ENCODE results near the gene KIRREL2. TPM values are rescaled to one million over a fixed set of nuclear protein-coding genes. Genes with fewer than 3 reads are reported as not detected.
"Not testable (repeated sequence)": the region's sequence is repeated elsewhere in the genome, so short reads cannot be mapped to it uniquely, and the experiment has no call there.

KIRREL2 gene
- total and polyA plus RNA-seq, 8 donors = 0.08 to 3.5 (median 2.4) TPM; not detected in 1

DNA sequence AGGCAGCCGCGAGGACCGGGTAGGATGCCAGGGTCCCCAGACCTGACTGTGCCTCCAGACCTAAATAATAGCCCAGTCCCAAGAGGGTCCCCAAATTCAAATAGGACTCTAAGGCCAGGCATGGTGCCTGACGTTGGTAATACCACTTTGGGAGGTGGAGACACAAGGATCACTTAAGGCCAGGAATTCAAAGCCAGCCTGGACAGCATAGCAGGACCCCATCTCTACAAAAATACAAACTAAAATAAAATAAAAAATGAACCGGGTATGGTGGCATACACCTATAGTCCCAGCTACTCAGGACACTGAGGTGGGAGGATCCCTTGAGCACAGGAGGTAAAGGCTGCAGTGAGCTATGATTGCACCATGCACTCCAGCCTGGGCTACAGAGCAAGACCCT, 6.3 kb downstream of the KIRREL2 start:
- no peaks in the 10 kb centered on the region for H3K9me3 ChIP-seq
- H3K27me3 ChIP-seq = peaks cover 16 to 100% of the 10 kb centered on the region in 2 donors
- DNase-seq = no peak

DNA sequence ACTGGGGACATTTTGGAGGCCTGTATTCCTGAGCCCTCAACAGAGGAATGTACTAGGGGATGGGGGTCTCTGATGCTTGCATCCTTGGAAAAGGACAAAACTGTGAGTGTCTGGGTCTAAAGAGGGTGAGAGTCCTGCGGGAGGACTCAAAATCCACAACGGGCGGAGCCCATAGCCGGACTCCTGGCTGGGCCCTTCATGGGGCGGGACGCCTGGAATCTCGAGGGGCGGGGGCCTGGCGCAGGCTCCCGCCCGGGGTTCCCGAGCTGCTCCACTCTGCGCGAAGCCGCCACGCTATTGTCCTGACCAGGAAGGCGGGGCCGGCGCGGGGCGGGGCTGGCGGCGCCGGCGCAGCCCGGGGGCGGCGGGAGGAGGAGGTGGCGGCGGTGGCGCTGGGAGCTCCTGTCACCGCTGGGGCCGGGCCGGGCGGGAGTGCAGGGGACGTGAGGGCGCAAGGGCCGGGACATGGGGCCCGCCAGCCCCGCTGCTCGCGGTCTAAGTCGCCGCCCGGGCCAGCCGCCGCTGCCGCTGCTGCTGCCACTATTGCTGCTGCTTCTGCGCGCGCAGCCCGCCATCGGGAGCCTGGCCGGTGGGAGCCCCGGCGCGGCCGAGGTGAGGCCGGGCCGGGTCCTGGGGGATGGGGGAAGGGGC, 11.6 kb downstream of the KIRREL2 start, which contains the start of gene APLP1:
TSS of gene APLP1 (plus strand) at position 403 of the 651 bp plus-strand sequence. CDS start at position 466, 63 bp downstream.
- H3K4me1 ChIP-seq = peaks cover 9 to 23% of the 10 kb centered on the region in 2 donors
- H3K4me3 ChIP-seq = peak within 1 kb of the TSS; percentile 15 to 35
- H3K27ac ChIP-seq = no peak within 1 kb of the TSS
- ATAC-seq (peak; percentile 93), DNase-seq (peak in 3 of 4 donors; percentile 59 to 92 (median 61))
- TF ChIP-seq, protein P1, sequence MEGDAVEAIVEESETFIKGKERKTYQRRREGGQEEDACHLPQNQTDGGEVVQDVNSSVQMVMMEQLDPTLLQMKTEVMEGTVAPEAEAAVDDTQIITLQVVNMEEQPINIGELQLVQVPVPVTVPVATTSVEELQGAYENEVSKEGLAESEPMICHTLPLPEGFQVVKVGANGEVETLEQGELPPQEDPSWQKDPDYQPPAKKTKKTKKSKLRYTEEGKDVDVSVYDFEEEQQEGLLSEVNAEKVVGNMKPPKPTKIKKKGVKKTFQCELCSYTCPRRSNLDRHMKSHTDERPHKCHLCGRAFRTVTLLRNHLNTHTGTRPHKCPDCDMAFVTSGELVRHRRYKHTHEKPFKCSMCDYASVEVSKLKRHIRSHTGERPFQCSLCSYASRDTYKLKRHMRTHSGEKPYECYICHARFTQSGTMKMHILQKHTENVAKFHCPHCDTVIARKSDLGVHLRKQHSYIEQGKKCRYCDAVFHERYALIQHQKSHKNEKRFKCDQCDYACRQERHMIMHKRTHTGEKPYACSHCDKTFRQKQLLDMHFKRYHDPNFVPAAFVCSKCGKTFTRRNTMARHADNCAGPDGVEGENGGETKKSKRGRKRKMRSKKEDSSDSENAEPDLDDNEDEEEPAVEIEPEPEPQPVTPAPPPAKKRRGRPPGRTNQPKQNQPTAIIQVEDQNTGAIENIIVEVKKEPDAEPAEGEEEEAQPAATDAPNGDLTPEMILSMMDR (IDR thresholded peaks at IDR 0.05) = no peak
- H3K27me3 ChIP-seq = peaks cover 0 to 94% of the 10 kb centered on the region in 2 donors
- H3K36me3 ChIP-seq = no peaks in the 10 kb centered on the region
- H3K9me3 ChIP-seq = no peaks in the 10 kb centered on the region
- intact Hi-C loops (cut with DNase I) = no loop called here

More for the DNA sequence above, 6.3 kb downstream of the KIRREL2 start:
- intact Hi-C loops (cut with DNase I) = no loop called here
- H3K4me3 ChIP-seq = no peak overlapping the region
- peaks cover 0 to 10% of the 10 kb centered on the region in 2 donors for H3K4me1 ChIP-seq
- H3K36me3 ChIP-seq = no peaks in the 10 kb centered on the region
- no peak for ATAC-seq
- no peak overlapping the region for H3K27ac ChIP-seq
- TF ChIP-seq, protein P1 (IDR thresholded peaks at IDR 0.05) = no peak

DNA sequence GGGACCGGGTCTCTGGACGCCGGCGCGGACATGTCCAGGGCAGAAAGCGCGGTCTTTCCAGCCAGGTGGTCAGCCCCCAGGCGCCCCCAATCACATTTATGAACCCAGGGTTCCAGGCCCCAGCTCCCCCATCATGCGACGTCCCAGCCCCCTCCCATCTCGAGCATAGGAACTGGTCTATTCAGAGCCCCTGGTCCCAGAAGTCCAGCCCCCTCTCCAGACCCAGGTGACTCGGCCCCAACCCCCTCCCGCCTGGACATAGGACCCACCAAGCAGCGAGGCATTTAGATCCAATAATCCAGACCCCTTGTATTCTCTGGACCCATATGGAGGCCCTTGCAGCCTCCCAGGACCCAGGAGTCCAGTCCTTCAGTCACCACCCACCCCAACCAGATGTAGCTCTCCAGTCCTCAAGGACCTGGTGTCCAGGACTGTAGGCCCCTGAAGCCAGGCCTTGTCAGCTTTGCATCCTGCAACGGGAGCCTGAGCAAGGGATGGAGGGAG, 12.2 kb downstream of the KIRREL2 start:
- intact Hi-C loops (cut with DNase I) = no loop called here
- H3K4me1 ChIP-seq = peaks cover 9 to 23% of the 10 kb centered on the region in 2 donors
- H3K4me3 ChIP-seq = peak overlapping the region; percentile 15 to 35
- TF ChIP-seq, protein P1 (IDR thresholded peaks at IDR 0.05) = no peak
- peaks cover 0 to 88% of the 10 kb centered on the region in 2 donors for H3K27me3 ChIP-seq
- peak; percentile 8 for ATAC-seq
- DNase-seq = no peak
- no peaks in the 10 kb centered on the region for H3K36me3 ChIP-seq
- H3K27ac ChIP-seq = no peak overlapping the region
- H3K9me3 ChIP-seq = no peaks in the 10 kb centered on the region

DNA sequence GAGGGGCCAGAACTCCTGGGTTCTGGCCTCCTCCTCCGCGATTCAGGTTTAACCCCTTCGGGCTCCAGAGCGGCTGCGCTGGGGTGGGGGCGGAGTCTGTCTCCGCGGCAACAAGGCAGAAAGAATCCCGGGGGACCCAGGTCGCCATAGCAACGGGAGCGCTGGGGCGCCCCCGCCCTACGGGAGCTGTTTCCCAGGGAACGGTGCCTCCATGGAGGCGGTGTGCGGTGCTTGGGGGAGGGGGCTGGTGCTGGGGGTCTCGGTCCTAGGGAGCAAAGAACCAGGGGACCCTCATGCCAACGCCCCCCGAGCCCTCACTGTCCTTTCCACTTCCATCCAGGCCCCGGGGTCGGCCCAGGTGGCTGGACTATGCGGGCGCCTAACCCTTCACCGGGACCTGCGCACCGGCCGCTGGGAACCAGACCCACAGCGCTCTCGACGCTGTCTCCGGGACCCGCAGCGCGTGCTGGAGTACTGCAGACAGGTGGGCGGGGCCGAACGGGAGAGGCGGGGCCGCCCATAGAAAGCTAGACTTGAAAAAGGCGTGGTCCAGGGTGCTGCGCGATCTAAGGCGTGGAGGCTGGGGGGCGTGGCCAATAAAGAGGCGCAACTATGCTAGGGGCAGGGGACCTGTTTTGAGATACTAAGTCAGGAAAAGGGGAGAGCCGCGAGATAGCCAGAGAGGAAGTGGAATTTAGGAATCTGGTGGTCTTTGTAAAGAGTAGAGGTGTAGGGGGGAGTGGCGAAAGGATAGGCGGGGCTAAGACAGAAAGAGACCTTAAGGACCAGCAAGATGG, 12.8 kb downstream of the KIRREL2 start:
- intact Hi-C loops (cut with DNase I) = no loop called here
- Histone ChIP-seq H3K27me3 (peaks cover 0 to 82% of the 10 kb centered on the region in 2 donors), H3K4me3 (peak overlapping the region in 1 of 2 donors; percentile 10), H3K36me3 (no peaks in the 10 kb centered on the region), H3K27ac (no peak overlapping the region), H3K4me1 (peaks cover 9 to 23% of the 10 kb centered on the region in 2 donors), H3K9me3 (no peaks in the 10 kb centered on the region)
- ATAC-seq (peak; percentile 71), DNase-seq (peak in 3 of 4 donors; percentile 58 to 89 (median 63))
- TF ChIP-seq, protein P1 (IDR thresholded peaks at IDR 0.05) = no peak

DNA sequence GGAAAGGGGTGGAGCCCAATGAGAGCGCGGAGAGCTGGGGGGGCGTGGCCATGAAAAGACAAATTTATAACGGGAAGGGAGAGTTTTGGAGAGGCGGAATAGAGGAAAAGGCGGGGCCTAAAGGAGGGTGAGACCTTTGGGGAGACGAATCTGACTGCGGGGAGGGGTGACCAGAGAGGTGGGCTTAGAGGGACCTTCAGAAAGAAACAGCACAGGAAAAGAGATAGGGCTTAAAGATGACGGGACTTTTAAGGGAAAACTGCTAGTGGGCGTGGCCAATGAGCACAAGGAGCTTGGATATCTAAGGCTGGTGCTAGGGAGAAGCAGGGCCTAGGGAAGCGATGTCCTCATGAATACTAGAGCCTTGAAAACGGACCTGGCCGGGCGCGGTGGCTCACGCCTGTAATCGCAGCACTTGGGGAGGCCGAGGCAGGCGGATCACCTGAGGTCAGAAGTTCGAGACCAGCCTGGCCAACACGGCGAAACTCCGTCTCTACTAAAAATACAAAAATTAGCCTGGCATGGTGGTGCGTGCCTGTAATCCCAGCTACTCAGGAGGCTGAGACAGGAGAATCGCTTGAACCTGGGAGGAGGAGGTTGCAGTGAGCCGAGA, 13.5 kb downstream of the KIRREL2 start:
- H3K36me3 ChIP-seq; H3K9me3 ChIP-seq; ATAC-seq; H3K27ac ChIP-seq; intact Hi-C loops (cut with DNase I): not testable (repeated sequence)
- peaks cover 0 to 75% of the 10 kb centered on the region in 2 donors for H3K27me3 ChIP-seq
- peak in 1 of 4 donors; percentile 61 for DNase-seq
- H3K4me3 ChIP-seq = peak overlapping the region in 1 of 2 donors; percentile 10
- peaks cover 9 to 23% of the 10 kb centered on the region in 2 donors for H3K4me1 ChIP-seq
